GM21529 (cell line): ENCODE results near the gene RABEP2.
"Not testable (repeated sequence)": the region's sequence is repeated elsewhere in the genome, so short reads cannot be mapped to it uniquely, and the experiment has no call there.

ENCODE experiments used
- ATAC-seq: cut with Tn5 transposase; IDR thresholded peaks from one replicate; pipeline ENCODE4 v1.9.1; 2021; ENCODE audit not compliant: unreplicated experiment

Gene RABEP2

DNA sequence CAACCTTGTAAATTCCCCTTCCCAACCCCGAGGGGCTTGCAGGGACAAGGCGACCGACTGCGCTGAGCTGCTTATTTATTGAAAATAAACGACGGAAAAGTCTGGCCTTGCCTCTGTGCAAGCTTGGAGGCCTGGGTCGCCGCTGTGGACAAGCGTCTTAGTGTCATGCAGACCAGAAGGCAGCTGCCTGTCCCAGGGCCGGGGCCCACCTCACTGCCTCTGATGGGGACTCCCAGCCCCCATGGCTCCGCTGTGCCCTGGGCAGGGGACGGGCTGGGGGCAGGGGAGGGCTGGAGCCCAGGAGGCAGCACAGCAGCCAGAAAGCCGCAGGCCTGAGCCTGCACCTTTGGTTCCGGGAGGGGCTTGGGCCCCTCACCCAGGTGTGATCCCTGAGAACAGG, 20.7 kb downstream of the RABEP2 start:
- ATAC-seq, result no peak

DNA sequence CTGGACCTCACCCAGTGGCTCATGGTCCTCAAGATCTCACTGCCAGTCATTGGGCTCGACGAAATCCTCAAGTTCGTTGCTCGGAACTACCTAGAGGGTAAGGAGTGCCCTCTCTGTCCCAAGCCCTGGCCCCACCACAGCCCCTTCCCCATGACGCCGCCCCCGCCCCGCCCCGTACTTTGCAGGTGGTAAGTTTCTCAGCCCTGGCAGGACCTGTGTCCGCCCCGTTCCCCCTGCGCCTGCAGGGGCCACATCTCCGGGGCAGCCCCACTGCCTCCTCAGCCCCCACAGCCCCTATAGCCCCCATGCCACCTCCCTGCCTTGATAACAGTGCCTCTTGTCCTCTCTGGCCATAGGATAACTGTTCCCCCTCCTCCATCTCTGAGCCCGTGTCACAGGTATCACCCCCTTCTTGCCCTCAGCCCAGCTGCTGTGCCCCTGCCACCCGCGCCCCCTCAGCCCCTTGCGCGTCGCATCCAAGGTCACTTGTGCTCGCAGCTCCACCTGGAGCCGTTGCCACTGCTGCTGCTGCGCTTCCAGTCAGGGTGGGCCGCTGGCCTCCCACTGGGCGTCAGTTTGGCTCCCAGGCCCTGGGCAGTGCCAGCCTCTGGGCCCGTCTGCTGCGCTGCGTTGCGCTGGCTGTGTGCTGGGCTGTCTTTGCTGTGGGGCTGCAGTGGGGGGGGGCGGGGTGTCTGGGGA, 21.5 kb downstream of the RABEP2 start:
- no peak for ATAC-seq

DNA sequence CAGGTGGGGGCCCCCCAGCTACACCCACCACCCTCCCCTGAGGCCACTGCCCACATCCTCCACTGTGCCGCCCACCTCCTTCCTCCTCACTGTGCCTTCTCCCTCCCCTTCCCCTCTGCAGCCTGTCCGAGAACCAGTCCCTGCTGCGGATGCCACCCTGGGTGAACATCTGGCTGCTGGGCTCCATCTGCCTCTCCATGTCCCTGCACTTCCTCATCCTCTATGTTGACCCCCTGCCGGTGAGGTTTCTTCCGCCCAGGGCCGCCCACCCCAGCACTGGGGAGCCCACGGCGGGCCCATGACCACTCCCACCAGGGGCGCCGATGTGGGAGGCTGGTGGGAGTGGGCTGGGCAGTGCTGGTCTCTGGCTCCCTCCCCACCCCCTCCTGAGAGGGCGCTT, 22.1 kb downstream of the RABEP2 start:
- no peak for ATAC-seq

DNA sequence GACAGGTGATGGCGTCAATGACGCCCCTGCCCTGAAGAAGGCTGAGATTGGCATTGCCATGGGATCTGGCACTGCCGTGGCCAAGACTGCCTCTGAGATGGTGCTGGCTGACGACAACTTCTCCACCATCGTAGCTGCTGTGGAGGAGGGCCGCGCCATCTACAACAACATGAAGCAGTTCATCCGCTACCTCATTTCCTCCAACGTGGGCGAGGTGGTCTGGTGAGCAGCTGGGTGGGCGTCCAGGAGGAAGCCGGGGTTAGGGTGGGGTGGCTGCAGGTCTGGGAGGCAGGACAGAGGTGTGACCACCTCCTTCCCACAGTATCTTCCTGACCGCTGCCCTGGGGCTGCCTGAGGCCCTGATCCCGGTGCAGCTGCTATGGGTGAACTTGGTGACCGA, 23.2 kb downstream of the RABEP2 start:
- ATAC-seq, result no peak

DNA sequence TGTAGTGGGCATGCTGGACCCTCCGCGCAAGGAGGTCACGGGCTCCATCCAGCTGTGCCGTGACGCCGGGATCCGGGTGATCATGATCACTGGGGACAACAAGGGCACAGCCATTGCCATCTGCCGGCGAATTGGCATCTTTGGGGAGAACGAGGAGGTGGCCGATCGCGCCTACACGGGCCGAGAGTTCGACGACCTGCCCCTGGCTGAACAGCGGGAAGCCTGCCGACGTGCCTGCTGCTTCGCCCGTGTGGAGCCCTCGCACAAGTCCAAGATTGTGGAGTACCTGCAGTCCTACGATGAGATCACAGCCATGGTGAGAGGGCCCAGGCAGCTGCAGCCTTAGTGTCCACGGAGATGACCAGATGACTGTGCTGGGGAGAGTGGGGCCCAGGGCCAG, 24.4 kb downstream of the RABEP2 start:
- no peak for ATAC-seq

DNA sequence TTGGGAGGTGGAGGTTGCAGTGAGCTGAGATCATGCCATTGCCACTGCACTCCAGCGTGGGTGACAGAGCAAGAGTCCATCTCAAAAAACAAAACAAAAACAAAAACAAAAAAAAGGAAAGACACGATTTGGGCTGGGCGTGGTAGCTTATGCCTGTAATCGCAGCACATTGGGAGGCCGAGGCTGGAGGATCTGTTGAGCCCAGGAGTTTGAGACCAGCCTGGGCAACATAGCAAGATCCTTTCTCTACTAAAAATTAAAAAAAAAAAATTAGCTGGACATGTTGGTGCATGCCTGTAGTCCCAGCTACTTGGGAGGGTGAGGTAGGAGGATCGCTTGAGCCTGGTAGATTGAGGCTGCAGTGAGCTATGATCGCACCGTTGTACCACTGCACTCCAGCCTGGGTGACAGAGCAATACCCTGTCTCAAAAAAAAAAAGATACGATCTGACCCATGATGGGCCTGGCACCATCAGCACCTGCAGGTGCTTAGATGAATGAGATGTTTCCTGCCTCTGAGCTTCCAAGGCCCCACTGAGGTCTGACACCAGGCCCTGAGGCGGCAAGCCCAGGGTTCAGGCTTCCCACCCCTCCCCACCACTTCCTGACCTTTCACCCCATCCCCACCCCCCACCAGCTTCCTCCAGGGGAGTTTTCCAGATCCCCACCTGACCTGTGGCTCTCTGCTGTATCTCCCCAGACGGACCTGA, 25.0 kb downstream of the RABEP2 start:
- ATAC-seq, result no peak

DNA sequence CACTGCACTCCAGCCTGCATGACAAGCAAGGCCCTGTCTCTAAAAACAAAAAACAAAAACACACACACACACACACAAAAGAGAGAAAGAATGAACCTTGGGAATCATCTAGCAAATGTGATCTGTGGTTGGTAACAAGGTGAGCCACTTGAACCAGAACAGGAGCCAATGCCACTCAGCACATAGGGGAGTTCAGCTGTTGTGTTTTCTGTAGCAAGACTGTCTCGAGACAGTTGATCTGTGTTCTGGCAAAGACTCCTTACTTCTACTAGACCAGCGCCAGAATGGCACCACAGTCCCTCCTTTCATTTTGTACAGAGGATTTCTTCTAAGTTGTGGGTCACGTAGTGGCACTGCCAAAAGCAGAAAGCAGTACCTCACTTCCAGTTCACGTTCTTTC, 26.1 kb downstream of the RABEP2 start:
- no peak for ATAC-seq

DNA sequence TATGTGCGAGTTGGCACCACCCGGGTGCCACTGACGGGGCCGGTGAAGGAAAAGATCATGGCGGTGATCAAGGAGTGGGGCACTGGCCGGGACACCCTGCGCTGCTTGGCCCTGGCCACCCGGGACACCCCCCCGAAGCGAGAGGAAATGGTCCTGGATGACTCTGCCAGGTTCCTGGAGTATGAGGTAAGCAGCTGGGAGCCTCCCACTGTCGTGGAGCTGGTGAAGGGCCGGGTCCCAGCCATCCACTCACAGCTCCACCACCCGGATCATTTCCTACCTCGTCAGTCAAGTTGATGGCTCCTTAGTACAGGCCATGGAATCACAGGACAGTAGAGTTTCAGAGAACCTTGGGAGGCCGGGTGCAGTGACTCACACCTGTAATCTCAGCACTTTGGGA, 26.8 kb downstream of the RABEP2 start:
- no peak for ATAC-seq

DNA sequence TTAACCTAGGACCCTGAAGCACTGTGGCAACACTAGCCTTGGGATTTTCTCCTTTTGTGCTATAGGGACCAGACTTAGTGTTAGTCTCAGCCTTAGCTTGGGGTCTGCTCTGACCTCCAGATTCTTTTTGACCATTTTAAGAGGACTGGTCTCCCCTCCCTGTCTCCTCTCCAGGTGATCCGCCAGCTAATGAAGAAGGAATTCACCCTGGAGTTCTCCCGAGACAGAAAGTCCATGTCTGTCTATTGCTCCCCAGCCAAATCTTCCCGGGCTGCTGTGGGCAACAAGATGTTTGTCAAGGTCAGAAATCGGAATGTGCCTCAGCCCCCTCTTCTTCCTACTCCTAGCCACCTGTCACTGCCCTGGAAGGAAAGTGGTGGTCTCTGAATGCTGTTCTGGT, 27.2 kb downstream of the RABEP2 start:
- no peak for ATAC-seq

DNA sequence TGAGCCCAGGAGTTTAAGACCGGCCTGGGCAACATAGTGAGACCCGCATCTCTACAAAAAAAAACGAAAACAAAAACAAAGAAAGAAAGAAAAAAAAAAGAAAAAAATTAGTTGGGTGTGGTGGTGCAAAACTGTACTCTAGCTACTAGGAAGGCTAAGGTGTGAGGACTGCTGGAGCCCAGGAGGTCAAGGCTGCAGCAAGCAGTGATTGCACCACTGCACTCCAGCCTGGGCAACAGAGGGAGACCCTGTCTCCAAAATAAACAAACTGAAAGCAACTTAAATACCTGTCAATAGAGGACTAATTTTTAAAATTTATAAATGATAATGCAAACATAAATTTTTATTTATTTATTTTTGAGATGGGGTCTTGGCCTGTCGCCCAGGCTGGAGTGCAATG, 29.4 kb downstream of the RABEP2 start:
- no peak for ATAC-seq

DNA sequence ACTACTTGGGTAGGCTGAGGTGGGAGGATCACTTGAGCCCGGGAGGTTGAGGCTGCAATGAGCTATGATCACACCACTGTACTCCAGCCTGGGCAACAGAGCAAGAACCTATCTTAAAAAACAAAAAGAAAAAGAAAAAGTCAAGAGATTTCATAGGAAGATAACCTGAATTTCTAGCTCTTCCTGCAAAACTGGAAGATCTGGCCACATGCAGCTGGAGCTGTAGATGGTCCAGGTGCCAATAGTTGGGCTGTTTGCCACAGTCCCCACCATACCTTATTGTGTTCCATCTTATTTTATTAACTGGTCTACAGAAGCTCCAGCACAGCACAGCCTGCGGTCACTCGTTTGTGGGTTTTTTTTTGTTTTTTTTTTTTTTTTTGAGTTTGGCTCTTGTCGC, 31.7 kb downstream of the RABEP2 start:
- ATAC-seq, result no peak

DNA sequence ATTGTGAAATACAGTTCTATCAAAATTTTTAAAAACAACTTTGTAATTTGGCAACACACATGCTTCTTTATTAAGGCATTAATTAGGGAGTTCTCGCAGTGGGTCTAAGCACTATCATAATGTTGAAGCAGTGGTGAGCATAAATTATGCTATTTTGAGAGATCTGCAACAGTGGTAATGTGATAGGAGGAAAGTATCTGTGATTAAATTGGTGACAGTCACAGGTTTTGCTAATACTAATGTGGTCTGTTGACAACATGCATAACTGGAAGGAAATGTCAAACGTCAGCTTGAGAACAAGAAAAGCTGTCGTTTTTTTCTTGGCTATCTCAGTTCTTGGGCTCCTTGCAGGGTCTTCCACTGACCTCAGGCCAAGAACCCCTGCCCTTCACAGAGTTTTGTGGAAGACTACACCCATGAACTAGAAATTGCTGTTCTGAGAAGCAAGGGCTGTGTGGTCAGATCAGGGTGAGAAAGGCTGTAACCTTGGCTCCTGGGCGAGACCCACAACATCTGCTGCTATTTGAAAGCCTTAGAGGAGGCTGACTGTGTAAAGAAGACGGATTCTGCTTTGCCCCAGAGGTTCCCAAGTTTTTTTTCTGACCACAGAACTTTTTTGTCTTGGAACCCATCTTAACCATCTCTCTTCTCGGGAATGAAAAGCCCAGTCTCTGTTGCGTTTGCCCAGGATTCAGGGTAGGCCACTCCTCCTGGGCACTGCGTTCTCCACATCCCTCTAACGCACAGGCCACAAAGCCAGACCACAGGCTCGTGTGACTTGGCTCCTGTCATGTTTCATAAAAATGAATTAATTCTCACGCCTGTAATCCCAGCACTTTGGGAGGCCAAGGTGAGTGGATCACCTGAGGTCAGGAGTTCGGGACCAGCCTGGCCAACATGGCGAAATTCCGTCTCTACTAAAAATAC, 32.8 kb downstream of the RABEP2 start:
- no peak for ATAC-seq

DNA sequence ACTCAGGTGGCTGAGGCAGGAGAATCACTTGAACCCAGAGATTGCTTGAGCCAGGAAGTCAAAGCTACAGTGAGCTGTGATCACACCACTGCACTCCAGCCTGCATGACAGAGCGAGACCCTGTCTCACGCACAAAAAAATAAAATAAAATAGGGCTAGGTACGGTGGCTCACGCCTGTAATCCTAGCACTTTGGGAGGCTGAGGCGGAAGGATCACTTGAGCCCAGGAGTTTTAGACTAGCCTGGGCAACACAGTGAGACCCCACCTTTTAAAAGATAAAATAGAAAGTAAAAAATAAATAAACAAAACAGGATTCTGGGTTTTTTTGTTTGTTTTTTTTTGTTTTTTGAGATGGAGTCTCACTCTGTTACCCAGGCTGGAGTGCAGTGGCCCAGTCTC, 34.7 kb downstream of the RABEP2 start:
- ATAC-seq, result not testable (repeated sequence)

DNA sequence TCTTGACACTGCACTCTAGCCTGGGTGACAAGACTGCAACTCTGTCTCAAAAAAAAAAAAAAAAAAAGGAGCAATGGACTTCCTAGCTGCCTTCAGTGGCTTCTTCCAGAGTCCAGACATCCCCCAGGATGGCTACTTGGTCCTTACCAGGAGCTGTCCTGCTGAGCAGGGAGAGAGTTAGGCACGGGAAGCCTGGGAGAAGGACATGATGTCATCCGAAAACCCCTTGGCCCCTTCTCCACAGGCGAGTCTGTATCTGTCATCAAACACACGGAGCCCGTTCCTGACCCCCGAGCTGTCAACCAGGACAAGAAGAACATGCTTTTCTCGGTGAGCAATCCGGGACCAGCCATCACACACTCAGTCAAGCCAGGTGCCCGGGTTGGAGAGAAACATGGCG, 38.1 kb downstream of the RABEP2 start:
- no peak for ATAC-seq

DNA sequence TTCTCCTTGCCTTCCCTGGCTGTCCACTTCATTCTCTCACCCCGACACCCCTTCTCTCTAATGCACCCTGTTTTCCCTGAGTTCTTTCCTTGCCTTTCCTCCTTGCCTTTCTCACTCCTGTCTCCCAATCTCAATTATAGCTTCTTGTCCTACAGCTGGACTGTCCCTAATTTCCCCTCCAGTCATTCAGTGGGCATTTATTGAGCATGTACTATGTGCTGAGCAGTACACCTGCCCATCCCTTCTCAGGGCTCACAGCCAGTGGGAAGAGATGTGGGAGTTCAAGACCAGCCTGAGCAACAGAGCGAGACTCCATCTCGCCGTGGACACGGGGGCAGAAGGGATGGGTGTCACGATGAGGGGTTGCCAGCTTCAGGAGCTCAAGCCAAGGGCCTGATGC, 41.0 kb downstream of the RABEP2 start:
- no peak for ATAC-seq

DNA sequence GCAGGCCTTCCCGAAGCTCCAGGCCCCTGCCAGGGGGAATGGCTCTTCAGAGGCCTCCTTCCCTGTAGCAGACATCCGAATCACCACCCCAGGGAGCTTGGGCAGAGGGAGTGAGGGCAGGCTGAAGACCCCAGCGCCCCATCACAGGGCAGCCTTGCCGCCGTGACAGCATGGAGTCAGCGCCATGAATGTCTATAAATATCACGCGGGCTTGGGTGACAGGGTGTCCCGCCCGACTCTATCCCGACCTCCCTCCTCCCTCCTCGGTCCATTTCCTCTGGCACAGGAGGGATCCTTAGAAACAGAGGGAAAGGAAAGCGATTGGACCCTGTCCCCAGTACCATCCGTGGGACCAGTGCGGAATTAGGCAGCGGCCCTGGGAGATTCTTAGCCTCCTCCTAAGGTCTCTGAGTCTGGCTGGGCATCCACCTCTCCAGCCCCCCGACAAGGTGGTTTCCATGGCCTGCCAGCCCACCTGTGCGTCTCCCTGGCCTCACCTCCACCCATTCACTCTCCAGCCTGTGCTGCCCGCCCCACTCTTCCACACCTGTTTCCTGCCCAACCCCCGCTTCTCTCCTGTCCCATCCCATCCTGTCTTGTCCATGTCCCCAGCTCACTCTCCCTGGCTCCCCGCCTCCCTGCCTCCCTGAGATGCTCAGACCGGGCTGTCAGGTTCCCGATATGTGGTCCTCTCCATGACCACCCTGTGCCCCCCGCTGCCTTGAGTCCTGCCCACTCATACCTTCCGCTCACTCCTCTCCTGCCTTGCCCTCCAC, 41.6 kb downstream of the RABEP2 start:
- no peak for ATAC-seq

DNA sequence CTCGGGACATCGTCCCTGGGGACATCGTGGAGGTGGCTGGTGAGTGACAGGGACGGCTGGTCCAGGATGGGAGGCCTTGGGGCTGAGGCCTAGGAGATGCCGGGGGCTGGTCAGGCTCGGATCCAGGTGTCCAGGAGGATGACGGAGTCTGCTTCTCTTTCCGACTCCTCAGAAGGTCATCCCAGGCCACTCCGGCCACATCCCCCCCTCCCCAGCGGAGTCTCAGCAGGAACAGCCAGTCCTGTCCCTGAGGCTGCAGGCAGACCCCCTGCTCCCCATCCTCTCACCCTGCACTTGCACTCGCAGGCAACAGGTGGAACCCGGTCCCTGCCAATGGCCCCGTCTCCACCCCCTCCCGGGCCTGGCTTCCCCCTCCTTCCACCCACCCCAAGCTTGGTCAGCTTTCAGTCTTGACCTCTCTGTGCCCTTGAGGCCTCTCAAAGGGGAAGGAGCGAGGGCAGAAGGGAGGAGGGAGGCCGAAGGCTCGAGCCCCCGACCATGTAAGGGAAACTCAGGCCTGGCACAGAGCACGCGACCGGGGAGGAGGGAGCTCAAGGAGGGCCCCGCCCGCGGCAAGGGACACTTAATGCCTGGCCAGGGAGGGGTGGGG, 42.4 kb downstream of the RABEP2 start:
- ATAC-seq, result no peak

DNA sequence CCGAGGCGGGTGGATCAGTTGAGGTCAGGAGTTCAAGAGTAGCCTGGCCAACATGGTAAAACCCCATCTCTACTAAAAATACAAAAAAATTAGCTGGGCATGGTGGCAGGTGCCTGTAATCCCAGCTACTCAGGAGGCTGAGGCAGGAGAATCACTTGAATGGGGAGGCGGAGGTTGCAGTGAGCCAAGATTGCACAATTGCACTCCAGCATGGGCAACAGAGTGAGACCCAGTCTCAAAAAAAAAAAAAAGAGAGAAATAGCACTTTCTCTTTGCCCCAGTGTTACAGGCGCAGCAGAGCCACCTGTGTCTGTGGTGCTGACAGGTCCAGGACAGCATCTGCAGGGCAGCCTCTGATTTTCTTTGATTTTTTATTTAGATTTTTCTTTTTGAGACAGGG, 43.5 kb downstream of the RABEP2 start:
- ATAC-seq, result not testable (repeated sequence)

DNA sequence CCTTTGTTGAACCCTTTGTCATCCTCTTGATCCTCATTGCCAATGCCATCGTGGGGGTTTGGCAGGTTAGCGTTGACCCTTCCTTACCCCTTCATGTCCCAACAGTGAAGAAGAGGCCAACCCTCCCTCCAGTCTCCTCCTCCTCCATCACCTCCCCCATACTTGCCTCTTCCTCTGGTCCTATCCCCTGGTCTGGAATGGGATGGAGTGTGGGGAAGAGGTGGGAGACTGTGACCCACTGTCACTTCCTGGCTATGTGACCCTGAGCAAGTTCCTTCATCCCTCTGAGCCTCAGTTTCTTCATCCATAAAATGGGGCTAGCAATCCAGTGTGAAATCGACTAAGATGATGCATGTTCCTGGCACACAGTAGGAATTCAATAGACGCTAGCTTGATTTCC, 44.1 kb downstream of the RABEP2 start:
- no peak for ATAC-seq

DNA sequence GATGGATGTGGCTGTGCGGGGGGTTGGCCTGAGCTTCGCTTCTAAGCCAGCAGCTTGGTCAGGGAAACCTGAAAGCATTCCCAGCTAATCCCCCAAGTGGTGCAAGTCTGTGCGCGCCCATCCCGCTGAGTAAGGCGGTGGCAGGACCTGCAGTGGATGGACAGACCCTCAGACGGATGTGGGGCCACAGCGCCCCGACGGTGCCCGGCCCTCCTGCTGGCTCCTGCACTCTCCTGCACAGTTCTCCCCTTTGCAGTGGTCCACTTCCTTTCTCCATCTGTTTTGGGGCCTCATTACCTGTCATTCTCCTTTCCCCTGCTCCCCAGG, 44.5 kb downstream of the RABEP2 start:
- ATAC-seq, result no peak
